Calu3 (cell line): ENCODE results near the gene GRM1. TPM values are rescaled to one million over a fixed set of nuclear protein-coding genes. Genes with fewer than 3 reads are reported as not detected.

Source experiments
- BruUV-seq: library from RNA; stranded (reverse); fragments of 400-500 nt; replicated peaks from 2 replicates; lab custom pipeline; 2021; lab: Mats Ljungman, UMichigan
- CTCF ChIA-PET: fragments of 300-600 bp; sonication (Branson Sonifier 250); formaldehyde crosslinking; loops from one replicate; lab custom pipeline; 2022; ENCODE audit warnings: antibody characterized with exemption; lab: Charles Lee
- DNase-seq: peaks from one replicate; pipeline ENCODE4 v3.0.0; 2022
- H3K27ac Mint-ChIP-seq: one replicate; pipeline ENCODE4 v1.8.0; 2022; ENCODE audit warnings: mixed read lengths; ENCODE audit not compliant: unreplicated experiment
- H3K27me3 Mint-ChIP-seq: one replicate; pipeline ENCODE4 v1.8.0; 2022; ENCODE audit warnings: mixed read lengths; ENCODE audit not compliant: unreplicated experiment
- H3K36me3 Mint-ChIP-seq: one replicate; pipeline ENCODE4 v1.8.0; 2022; ENCODE audit warnings: mild to moderate bottlenecking, moderate library complexity, mixed read lengths; ENCODE audit not compliant: insufficient read depth, unreplicated experiment
- H3K4me1 Mint-ChIP-seq: one replicate; pipeline ENCODE4 v1.8.0; 2022; ENCODE audit warnings: mild to moderate bottlenecking, low read depth, mixed read lengths; ENCODE audit not compliant: unreplicated experiment
- H3K4me3 Mint-ChIP-seq: one replicate; pipeline ENCODE4 v1.8.0; 2022; ENCODE audit warnings: mild to moderate bottlenecking, low read depth, moderate library complexity, mixed read lengths; ENCODE audit not compliant: unreplicated experiment
- H3K9me3 Mint-ChIP-seq: one replicate; pipeline ENCODE4 v1.8.0; 2022; ENCODE audit warnings: low read depth, mixed read lengths; ENCODE audit not compliant: unreplicated experiment
- CTCF ChIP-seq: fragments of 200-600 bp; IDR thresholded peaks from one replicate; pipeline ENCODE4 v1.8.0; 2022; ENCODE audit warnings: antibody characterized with exemption; ENCODE audit not compliant: unreplicated experiment
- intact Hi-C: fragments of 100-400 bp; cut with micrococcal nuclease; formaldehyde crosslinking; loops from one replicate; pipeline ENCODE4 v1.10.0; 2022; ENCODE audit not compliant: unreplicated experiment
- total RNA-seq: library from RNA; stranded (reverse); gene quantifications from 2 replicates; pipeline ENCODE4 v1.2.3, GENCODE V29; 2022

Gene GRM1
- total RNA-seq, 1 experiment from 2014 or later, result not detected

GRCh38 chr6:146364816-146365594, 336.1 kb downstream of the GRM1 start:
- intact Hi-C loops, result no loop called here

GRCh38 chr6:146367061-146367460, 338.2 kb downstream of the GRM1 start:
- Mint-ChIP-seq H3K4me1 (no peaks in the 10 kb centered on the region), H3K27me3 (no peaks in the 10 kb centered on the region), H3K4me3 (no peak overlapping the region), H3K27ac (no peak overlapping the region), H3K9me3 (peaks cover 2% of the 10 kb centered on the region), H3K36me3 (no peaks in the 10 kb centered on the region)
- DNase-seq, result no peak
- no TSS peak for BruUV-seq
- CTCF ChIA-PET, result no interaction called here
- intact Hi-C loops, result no loop called here
- TF ChIP-seq CTCF, result no peak

More at GRCh38 chr6:146364816-146365594, 336.1 kb downstream of the GRM1 start:
- BruUV-seq, result no TSS peak
- H3K27ac Mint-ChIP-seq, result no peak overlapping the region
- CTCF ChIA-PET, result no interaction called here
- H3K27me3 Mint-ChIP-seq, result no peaks in the 10 kb centered on the region
- H3K36me3 Mint-ChIP-seq, result no peaks in the 10 kb centered on the region
- DNase-seq, result no peak
- no peaks in the 10 kb centered on the region for H3K9me3 Mint-ChIP-seq
- no peak for TF ChIP-seq CTCF
- H3K4me1 Mint-ChIP-seq, result peaks cover 12% of the 10 kb centered on the region
- no peak overlapping the region for H3K4me3 Mint-ChIP-seq

- intact Hi-C loops, result no loop called here
- Mint-ChIP-seq H3K4me1 (no peaks in the 10 kb centered on the region), H3K27me3 (no peaks in the 10 kb centered on the region), H3K9me3 (peaks cover 2% of the 10 kb centered on the region), H3K36me3 (no peaks in the 10 kb centered on the region), H3K27ac (no peak overlapping the region), H3K4me3 (no peak overlapping the region)
- TF ChIP-seq CTCF, result no peak
- CTCF ChIA-PET, result no interaction called here
- BruUV-seq, result no TSS peak
- DNase-seq, result no peak
These were observed 341.0 kb downstream of the GRM1 start for GRCh38 chr6:146369866-146370265.

- no peak for DNase-seq
- Mint-ChIP-seq H3K27ac (no peak overlapping the region), H3K27me3 (no peaks in the 10 kb centered on the region), H3K4me3 (no peak overlapping the region), H3K4me1 (no peaks in the 10 kb centered on the region), H3K9me3 (peaks cover 10% of the 10 kb centered on the region), H3K36me3 (no peaks in the 10 kb centered on the region)
- CTCF ChIA-PET, result no interaction called here
- TF ChIP-seq CTCF, result no peak
- no TSS peak for BruUV-seq
- intact Hi-C loops, result no loop called here
These were observed 352.6 kb downstream of the GRM1 start for GRCh38 chr6:146381486-146381885.
